ENCODE measurements around the gene RFFL.

- TF ChIP-seq CTCF (IDR thresholded peaks at IDR 0.05; ENCODE audit: insufficient read depth, low read depth, low read length) (no peak), EZH2 (IDR thresholded peaks at IDR 0.05; ENCODE audit: insufficient read depth, low read length) (no peak)
Observed at GRCh38 chr17:35083071-35083470, 19.6 kb upstream of the RFFL start.

Data from astrocyte (in vitro differentiated cells and primary cell).